IMR-90 (cell line): ENCODE data around the gene DYNLT4.
"Not testable (repeated sequence)": the region's sequence is repeated elsewhere in the genome, so short reads cannot be mapped to it uniquely, and the experiment has no call there.

ENCODE experiments used
- BHLHE40 ChIP-seq: fragments of 150-350 bp; IDR thresholded peaks from 2 replicates; pipeline ENCODE4 v1.6.1; 2016; ENCODE audit warnings: mild to moderate bottlenecking, low read depth, low read length
- CEBPB ChIP-seq: IDR thresholded peaks from 2 replicates; pipeline ENCODE4 v1.6.1; 2012; ENCODE audit warnings: low read depth, low read length, improper control_type of control experiment
- CTCF ChIP-seq: conservative IDR thresholded peaks from 2 replicates; pipeline ENCODE4 v1.5.1; 2012; ENCODE audit warnings: mild to moderate bottlenecking, low read depth, low read length, improper control_type of control experiment
- FOS ChIP-seq: fragments of 150-350 bp; IDR thresholded peaks from 2 replicates; pipeline ENCODE4 v1.6.1; 2016; ENCODE audit warnings: low read depth, low read length
- MAFK ChIP-seq: IDR thresholded peaks from 2 replicates; pipeline ENCODE4 v1.6.1; 2012; ENCODE audit warnings: low read depth, low read length, improper control_type of control experiment
- MAZ ChIP-seq: IDR thresholded peaks from 2 replicates; pipeline ENCODE4 v1.6.1; 2012; ENCODE audit warnings: low read depth, mild to moderate bottlenecking, low read length, improper control_type of control experiment, moderate library complexity, borderline replicate concordance
- MXI1 ChIP-seq: IDR thresholded peaks from 2 replicates; pipeline ENCODE4 v1.6.1; 2012; ENCODE audit warnings: low read depth, mild to moderate bottlenecking, low read length, moderate library complexity, borderline replicate concordance
- POLR2A ChIP-seq: IDR thresholded peaks from 2 replicates; pipeline ENCODE4 v1.6.1; 2012; ENCODE audit warnings: mild to moderate bottlenecking, low read depth, low read length
- RAD21 ChIP-seq: IDR thresholded peaks from 2 replicates; pipeline ENCODE4 v1.6.1; 2012; ENCODE audit warnings: low read length, improper control_type of control experiment
- RCOR1 ChIP-seq: IDR thresholded peaks from 2 replicates; pipeline ENCODE4 v1.6.1; 2012; ENCODE audit warnings: mild to moderate bottlenecking, low read length, improper control_type of control experiment; ENCODE audit not compliant: insufficient replicate concordance
- RFX5 ChIP-seq: IDR thresholded peaks from 2 replicates; pipeline ENCODE4 v1.8.0; 2012; ENCODE audit warnings: low read depth, mild to moderate bottlenecking, low read length, moderate library complexity
- SMC3 ChIP-seq: fragments of 150-350 bp; IDR thresholded peaks from 2 replicates; pipeline ENCODE4 v1.6.1; 2016; ENCODE audit warnings: low read depth, mild to moderate bottlenecking, antibody characterized with exemption, low read length, moderate library complexity
- TF ChIP-seq, protein P1 (sequence below): fragments of 150-350 bp; IDR thresholded peaks from 2 replicates; pipeline ENCODE4 v1.6.1; 2017; ENCODE audit warnings: mild to moderate bottlenecking, antibody characterized with exemption, low read length, low read depth
- TF ChIP-seq, protein P2 (sequence below): fragments of 150-350 bp; IDR thresholded peaks from 2 replicates; pipeline ENCODE4 v1.6.1; 2016; ENCODE audit warnings: low read depth, mild to moderate bottlenecking, low read length, moderate library complexity, borderline replicate concordance

- TF ChIP-seq CTCF, BHLHE40, CEBPB, MAFK, POLR2A, RFX5, MXI1, SMC3, RCOR1, RAD21, FOS, MAZ: not testable (repeated sequence)
- TF ChIP-seq, protein P1, sequence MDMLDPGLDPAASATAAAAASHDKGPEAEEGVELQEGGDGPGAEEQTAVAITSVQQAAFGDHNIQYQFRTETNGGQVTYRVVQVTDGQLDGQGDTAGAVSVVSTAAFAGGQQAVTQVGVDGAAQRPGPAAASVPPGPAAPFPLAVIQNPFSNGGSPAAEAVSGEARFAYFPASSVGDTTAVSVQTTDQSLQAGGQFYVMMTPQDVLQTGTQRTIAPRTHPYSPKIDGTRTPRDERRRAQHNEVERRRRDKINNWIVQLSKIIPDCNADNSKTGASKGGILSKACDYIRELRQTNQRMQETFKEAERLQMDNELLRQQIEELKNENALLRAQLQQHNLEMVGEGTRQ: not testable (repeated sequence)
- TF ChIP-seq, protein P2, sequence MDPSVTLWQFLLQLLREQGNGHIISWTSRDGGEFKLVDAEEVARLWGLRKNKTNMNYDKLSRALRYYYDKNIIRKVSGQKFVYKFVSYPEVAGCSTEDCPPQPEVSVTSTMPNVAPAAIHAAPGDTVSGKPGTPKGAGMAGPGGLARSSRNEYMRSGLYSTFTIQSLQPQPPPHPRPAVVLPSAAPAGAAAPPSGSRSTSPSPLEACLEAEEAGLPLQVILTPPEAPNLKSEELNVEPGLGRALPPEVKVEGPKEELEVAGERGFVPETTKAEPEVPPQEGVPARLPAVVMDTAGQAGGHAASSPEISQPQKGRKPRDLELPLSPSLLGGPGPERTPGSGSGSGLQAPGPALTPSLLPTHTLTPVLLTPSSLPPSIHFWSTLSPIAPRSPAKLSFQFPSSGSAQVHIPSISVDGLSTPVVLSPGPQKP: not testable (repeated sequence)
Observed at GRCh38 chr1:44824392-44824791, 17.2 kb upstream of the DYNLT4 start.
